HG03196 (cell line): ENCODE results near the gene CHST11.

Experiments
- ATAC-seq: cut with Tn5 transposase; IDR thresholded peaks from one replicate; pipeline ENCODE4 v1.9.1; 2021; ENCODE audit not compliant: unreplicated experiment

CHST11 gene

GRCh38 chr12:104578453-104578852 lies 121.7 kb downstream of the CHST11 start:
- no peak for ATAC-seq

GRCh38 chr12:104579718-104580495 lies 123.2 kb downstream of the CHST11 start:
- ATAC-seq, result no peak

GRCh38 chr12:104581005-104581570 lies 124.3 kb downstream of the CHST11 start:
- ATAC-seq, result no peak

GRCh38 chr12:104582739-104583138 lies 126.0 kb downstream of the CHST11 start:
- peak; percentile 72 for ATAC-seq

- peak; percentile 46 for ATAC-seq
Measured at GRCh38 chr12:104583301-104583700, 126.6 kb downstream of the CHST11 start.

- no peak for ATAC-seq
Measured at GRCh38 chr12:104585448-104586055, 128.8 kb downstream of the CHST11 start.

- ATAC-seq, result no peak
Measured at GRCh38 chr12:104586351-104586919, 129.7 kb downstream of the CHST11 start.

GRCh38 chr12:104588047-104588920 lies 131.5 kb downstream of the CHST11 start:
- no peak for ATAC-seq

- ATAC-seq, result no peak
Measured at GRCh38 chr12:104588921-104589590, 132.3 kb downstream of the CHST11 start.

- ATAC-seq, result no peak
Measured at GRCh38 chr12:104590022-104590421, 133.3 kb downstream of the CHST11 start.

GRCh38 chr12:104591257-104591885 lies 134.6 kb downstream of the CHST11 start:
- no peak for ATAC-seq

GRCh38 chr12:104593482-104593881 lies 136.7 kb downstream of the CHST11 start:
- no peak for ATAC-seq

GRCh38 chr12:104596134-104596799 lies 139.5 kb downstream of the CHST11 start:
- no peak for ATAC-seq

GRCh38 chr12:104596898-104597843 lies 140.4 kb downstream of the CHST11 start:
- ATAC-seq, result no peak

GRCh38 chr12:104598342-104599271 lies 141.9 kb downstream of the CHST11 start:
- ATAC-seq, result no peak

- ATAC-seq, result no peak
Measured at GRCh38 chr12:104599272-104600035, 142.7 kb downstream of the CHST11 start.
